ENCODE measurements around the gene PPT1.

DNA sequence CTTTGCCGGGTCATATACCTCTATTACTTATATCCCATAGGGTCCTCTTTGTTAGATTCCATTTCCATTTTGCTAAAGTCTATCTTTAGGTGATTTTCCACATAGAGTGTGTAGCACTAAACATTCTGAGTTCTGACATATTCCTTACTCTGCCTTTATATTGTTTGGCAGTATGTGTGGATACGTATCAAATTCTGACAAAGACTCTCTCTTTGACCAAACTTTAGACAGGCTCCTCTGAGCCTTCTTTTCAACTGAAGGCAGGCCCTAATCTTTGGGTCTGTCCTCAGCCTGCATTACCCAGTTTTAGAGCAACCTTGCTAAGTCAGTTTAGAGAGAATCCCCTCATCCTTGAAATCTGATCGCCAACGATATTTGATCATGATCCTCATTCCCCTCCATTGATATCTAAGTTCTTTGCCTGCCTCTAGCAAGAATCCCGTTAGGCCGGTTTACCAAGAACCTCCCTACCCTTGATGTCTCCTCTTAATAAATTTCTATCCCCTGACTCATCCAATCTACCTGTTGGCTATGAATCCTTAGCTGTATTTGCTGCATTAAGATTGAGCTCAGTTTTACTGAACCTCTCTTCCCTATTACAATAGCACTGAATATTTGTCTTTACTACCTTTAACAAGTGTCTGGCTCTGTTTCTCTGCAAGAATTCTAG, 10.4 kb upstream of the PPT1 start:
- TF ChIP-seq TAF1 (IDR thresholded peaks at IDR 0.05; ENCODE audit: low read depth, low read length) (no peak), POLR2A (IDR thresholded peaks at IDR 0.05; ENCODE audit: low read depth, low read length) (no peak), POLR2AphosphoS5 (IDR thresholded peaks at IDR 0.05; ENCODE audit: low read depth, low read length) (no peak)

All from GM12891 (cell line).